H1 (cell line): Measurements from ENCODE around the gene FUNDC2. TPM values are rescaled to one million over a fixed set of nuclear protein-coding genes. Genes with fewer than 3 reads are reported as not detected.

Experiments
- CTCF ChIA-PET: fragments of 300-600 bp; sonication (Branson Sonifier 250); formaldehyde crosslinking; loops from one replicate; lab custom pipeline; 2021; ENCODE audit not compliant: partially characterized antibody; lab: Charles Lee
- POLR2A ChIA-PET: fragments of 300-600 bp; sonication (Branson Sonifier 250); formaldehyde crosslinking; loops from one replicate; lab custom pipeline; 2021; ENCODE audit warnings: inconsistent platforms; ENCODE audit not compliant: partially characterized antibody; lab: Charles Lee
- DNase-seq, 2 experiments: peaks; one replicate each; pipeline versions ENCODE4 v3.0.0 to v3.0.0-alpha.2; 2010 to 2022; ENCODE audit warnings: low spot score in 2 of 2, low read depth in 1 of 2, mixed read lengths in 1 of 2
- FAIRE-seq: peaks from 2 replicates; lab custom pipeline; 2011; peaks lifted over from hg19 to GRCh38; lab: Jason Lieb, UNC
- H2AFZ ChIP-seq: 2 replicates; pipeline ENCODE4 v1.8.1; 2012; ENCODE audit warnings: low read length, inconsistent platforms
- H2AK5ac ChIP-seq: 2 replicates; pipeline ENCODE4 v1.6.1; 2013; ENCODE audit warnings: low read depth, low read length
- H2BK120ac ChIP-seq: replicated peaks from 2 replicates; pipeline ENCODE3; 2013; ENCODE audit warnings: low read depth, low read length, inconsistent platforms
- H2BK12ac ChIP-seq: 2 replicates; pipeline ENCODE4 v1.6.1; 2013; ENCODE audit warnings: low read depth, low read length
- H2BK15ac ChIP-seq: 2 replicates; pipeline ENCODE4 v1.6.1; 2013; ENCODE audit warnings: low read length
- H2BK20ac ChIP-seq: 2 replicates; pipeline ENCODE4 v1.6.1; 2013; ENCODE audit warnings: low read length
- H2BK5ac ChIP-seq: 2 replicates; pipeline ENCODE4 v1.6.1; 2013; ENCODE audit warnings: low read depth, low read length
- H3K14ac ChIP-seq: 2 replicates; pipeline ENCODE4 v1.6.1; 2013; ENCODE audit warnings: inconsistent platforms; ENCODE audit not compliant: insufficient read length
- H3K18ac ChIP-seq: 2 replicates; pipeline ENCODE4 v1.6.1; 2013; ENCODE audit warnings: low read length; ENCODE audit errors: extremely low read depth
- H3K23ac ChIP-seq: 2 replicates; pipeline ENCODE4 v1.6.1; 2013; ENCODE audit warnings: inconsistent platforms; ENCODE audit not compliant: insufficient read length
- H3K23me2 ChIP-seq: 2 replicates; pipeline ENCODE4 v1.6.1; 2013; ENCODE audit warnings: low read depth, low read length
- H3K27ac ChIP-seq: 2 replicates; pipeline ENCODE4 v1.6.1; 2011; ENCODE audit warnings: low read depth, low read length, inconsistent platforms
- H3K27me3 ChIP-seq, 4 experiments: replicated peaks in 1 of 4; 1 replicate in 1 of 4; 2 replicates in 3 of 4; pipeline versions ENCODE4 v1.6.1 to v1.8.1; 2011 to 2013; ENCODE audit warnings: low read length in 3 of 4, mild to moderate bottlenecking in 3 of 4, inconsistent platforms in 2 of 4, mixed read lengths in 2 of 4, moderate library complexity in 1 of 4; ENCODE audit not compliant: control insufficient read depth in 3 of 4, insufficient read depth in 3 of 4; ENCODE audit errors: extremely low read depth in 1 of 4
- H3K36me3 ChIP-seq, 4 experiments: 2 replicates each; pipeline versions ENCODE4 v1.6.1 to v1.8.1; 2011 to 2013; ENCODE audit warnings: mild to moderate bottlenecking in 4 of 4, low read length in 3 of 4, moderate library complexity in 2 of 4, control low read depth in 1 of 4, inconsistent platforms in 1 of 4; ENCODE audit not compliant: insufficient read depth in 4 of 4, control insufficient read depth in 2 of 4
- H3K4ac ChIP-seq: replicated peaks from 2 replicates; pipeline ENCODE3; 2013; ENCODE audit warnings: low read length, low read depth, mixed read lengths, inconsistent platforms; ENCODE audit not compliant: insufficient read length
- H3K4me1 ChIP-seq, 4 experiments: replicated peaks in 1 of 4; 1 replicate in 1 of 4; 2 replicates in 3 of 4; pipeline versions ENCODE4 v1.6.1 to v1.8.1; 2011 to 2013; ENCODE audit warnings: low read length in 3 of 4, inconsistent platforms in 2 of 4, mixed read lengths in 1 of 4; ENCODE audit not compliant: insufficient read depth in 4 of 4, control insufficient read depth in 3 of 4
- H3K4me2 ChIP-seq, 2 experiments: 2 replicates each; pipeline versions ENCODE4 v1.6.1 to v1.8.1; 2011 to 2013; ENCODE audit warnings: low read depth in 2 of 2, low read length in 2 of 2, control low read depth in 1 of 2, inconsistent platforms in 1 of 2, mild to moderate bottlenecking in 1 of 2; ENCODE audit not compliant: insufficient read depth in 1 of 2
- H3K4me3 ChIP-seq, 4 experiments: fragments of 200-600, 300-600 bp in 1 of 4; sonication (generic), shearing (Covaris generic), sonication (Bioruptor Twin) in 1 of 4; 2 replicates each; pipeline versions ENCODE4 v1.5.1 to v1.8.1; 2011 to 2016; ENCODE audit warnings: low read length in 4 of 4, low read depth in 3 of 4, control low read depth in 2 of 4, inconsistent platforms in 2 of 4, mild to moderate bottlenecking in 2 of 4, mixed read lengths in 1 of 4, moderate library complexity in 1 of 4; ENCODE audit not compliant: insufficient read depth in 2 of 4; ENCODE audit errors: extremely low read depth in 1 of 4
- H3K56ac ChIP-seq: replicated peaks from 2 replicates; pipeline ENCODE3; 2013; ENCODE audit warnings: low read depth, mild to moderate bottlenecking, mixed read lengths, low read length, inconsistent platforms; ENCODE audit not compliant: insufficient read length
- H3K79me1 ChIP-seq: 2 replicates; pipeline ENCODE4 v1.6.1; 2013; ENCODE audit warnings: low read depth, low read length, control low read depth
- H3K79me2 ChIP-seq, 2 experiments: 2 replicates each; pipeline versions ENCODE4 v1.6.1 to v1.8.1; 2012 to 2013; ENCODE audit warnings: low read length in 2 of 2, mild to moderate bottlenecking in 2 of 2, inconsistent platforms in 1 of 2; ENCODE audit not compliant: insufficient read depth in 2 of 2, control insufficient read depth in 1 of 2
- H3K9ac ChIP-seq, 4 experiments: replicated peaks in 1 of 4; 1 replicate in 1 of 4; 2 replicates in 3 of 4; pipeline versions ENCODE4 v1.6.1 to v1.8.1; 2011 to 2013; ENCODE audit warnings: low read depth in 3 of 4, low read length in 3 of 4, control low read depth in 2 of 4, mild to moderate bottlenecking in 2 of 4, moderate library complexity in 2 of 4, inconsistent platforms in 1 of 4; ENCODE audit errors: extremely low read depth in 1 of 4
- H3K9me3 ChIP-seq, 2 experiments: 2 replicates each; pipeline versions ENCODE4 v1.6.1 to v1.8.1; 2012 to 2013; ENCODE audit warnings: mild to moderate bottlenecking in 2 of 2, moderate library complexity in 2 of 2, control low read depth in 1 of 2, inconsistent platforms in 1 of 2, low read depth in 1 of 2, low read length in 1 of 2, mixed read lengths in 1 of 2; ENCODE audit not compliant: insufficient read depth in 2 of 2
- H4K20me1 ChIP-seq, 2 experiments: replicated peaks in 1 of 2; 2 replicates each; pipeline versions ENCODE3 to v1.8.1; 2011 to 2013; ENCODE audit warnings: inconsistent platforms in 2 of 2, low read length in 2 of 2, mild to moderate bottlenecking in 1 of 2; ENCODE audit not compliant: insufficient read depth in 2 of 2, control insufficient read depth in 1 of 2
- H4K5ac ChIP-seq: 2 replicates; pipeline ENCODE4 v1.6.1; 2013; ENCODE audit warnings: low read length, low read depth, mixed read lengths, inconsistent platforms; ENCODE audit not compliant: insufficient read length
- H4K8ac ChIP-seq: 2 replicates; pipeline ENCODE4 v1.8.0; 2013; ENCODE audit warnings: mild to moderate bottlenecking, moderate library complexity, low read length, inconsistent platforms; ENCODE audit not compliant: insufficient read depth; ENCODE audit errors: extremely low read depth
- H4K91ac ChIP-seq: replicated peaks from 2 replicates; pipeline ENCODE3; 2013; ENCODE audit warnings: low read length, mixed read lengths, inconsistent platforms; ENCODE audit not compliant: insufficient read length
- CTCF ChIP-seq, 3 experiments: IDR thresholded peaks; 1 replicate in 2 of 3; 2 replicates in 1 of 3; pipeline versions ENCODE4 v1.5.1 to v1.6.1; 2011; ENCODE audit warnings: low read length in 3 of 3, mild to moderate bottlenecking in 3 of 3, inconsistent platforms in 2 of 3, low read depth in 1 of 3, moderate library complexity in 1 of 3; ENCODE audit not compliant: insufficient read depth in 1 of 3; ENCODE audit errors: control extremely low read depth in 1 of 3
- HDAC2 ChIP-seq, 2 experiments: fragments of 300-600 bp in 1 of 2; sonication (generic) in 1 of 2; IDR thresholded peaks; 2 replicates each; pipeline ENCODE4 v1.6.1; 2011 to 2012; ENCODE audit warnings: low read depth in 2 of 2, low read length in 2 of 2, mild to moderate bottlenecking in 2 of 2, moderate library complexity in 2 of 2, borderline replicate concordance in 1 of 2, inconsistent platforms in 1 of 2
- JUN ChIP-seq: IDR thresholded peaks from 2 replicates; pipeline ENCODE4 v1.6.1; 2011; ENCODE audit warnings: low read depth, mild to moderate bottlenecking, improper control_type of control experiment, low read length
- RAD21 ChIP-seq, 2 experiments: IDR thresholded peaks in 1 of 2; conservative IDR thresholded peaks in 1 of 2; 2 replicates each; pipeline ENCODE4 v1.6.1; 2011; ENCODE audit warnings: low read depth in 2 of 2, low read length in 2 of 2, improper control_type of control experiment in 1 of 2, inconsistent platforms in 1 of 2, mild to moderate bottlenecking in 1 of 2, moderate library complexity in 1 of 2
- YY1 ChIP-seq: IDR thresholded peaks from 2 replicates; pipeline ENCODE4 v1.6.1; 2011; ENCODE audit warnings: low read depth, mild to moderate bottlenecking, low read length
- WGBS, 2 experiments: shearing (Covaris generic) in 1 of 2; methylation state at CpG; one replicate each; pipeline versions ENCODE4 v1.1.6 to v1.1.7; 2013 to 2015; ENCODE audit warnings: low lambda C conversion rate in 2 of 2, mixed read lengths in 2 of 2, inconsistent platforms in 1 of 2, low coverage in 1 of 2, missing lambda C conversion rate in 1 of 2; ENCODE audit not compliant: insufficient replicate concordance in 2 of 2, insufficient coverage in 1 of 2, insufficient read length in 1 of 2; ENCODE audit errors: extremely low coverage in 1 of 2, missing lambda C conversion rate in 1 of 2; 5-methylcytosine and 5-hydroxymethylcytosine counted together
- polyA plus RNA-seq, 7 experiments: library from polyadenylated mRNA; depleted of rRNA in 3 of 7; stranded (reverse) in 5 of 7; unstranded in 2 of 7; fragments of >200 nt in 5 of 7; fragments of 200-250 nt in 2 of 7; gene quantifications; 1 replicate in 5 of 7; 2 replicates in 1 of 7; 4 replicates in 1 of 7; pipeline versions ENCODE4 v1.2.1 to v1.2.3, GENCODE V29; 2011 to 2013; ENCODE audit warnings: missing spikeins in 2 of 7, mixed read lengths in 2 of 7
- total RNA-seq: library from RNA; stranded (reverse); fragmentation: NEBNext Ultra II Directional; extraction: Animal tissue kit (Norgen Biotek cat#: 25700); gene quantifications from 2 replicates; pipeline ENCODE4 v1.2.1, GENCODE V29; 2021

FUNDC2 gene
- total and polyA plus RNA-seq, 2 of the 8 experiments (the other 6 are each of a cell fraction or from before 2014, with no cell fraction given) = 67.7 to 93.7 TPM

- peak; percentile 57 for FAIRE-seq
- CTCF ChIA-PET = interaction anchor here (0.6 to 1.6 kb wide), 7 partner anchors 11 to 64 kb away, joined by 3 to 4 read pairs (median 3); no protein-coding TSS in a partner anchor
- no peaks in the 10 kb centered on the region for H3K79me1 ChIP-seq
- no peaks in the 10 kb centered on the region for H3K27me3 ChIP-seq
- H3K18ac ChIP-seq = no peak overlapping the region
- H3K9me3 ChIP-seq = no peaks in the 10 kb centered on the region
- no peak overlapping the region for H4K8ac ChIP-seq
- TF ChIP-seq YY1 (0 out of 2 replicates have a peak, but pooled peaks have one; percentile 6), JUN (no peak), CTCF (IDR thresholded peaks at IDR 0.05; ENCODE audit: control extremely low read depth in 1 of 3, insufficient read depth in 1 of 3, low read depth in 1 of 3, low read length in 3 of 3) (peak; percentile 73 to 79 (median 76)), RAD21 (IDR thresholded peaks at IDR 0.05 in 1 of 2, conservative IDR thresholded peaks at IDR 0.05 in 1 of 2; ENCODE audit: low read depth in 2 of 2, low read length in 2 of 2) (peak; percentile 21 to 47; a peak in 3 of 4 replicates), HDAC2 (IDR thresholded peaks at IDR 0.05; ENCODE audit: borderline replicate concordance in 1 of 2, low read depth in 2 of 2, low read length in 2 of 2) (no peak)
- TF ChIP-seq, all 59 proteins: peak for 3
- Histone ChIP-seq H3K36me3 (no peaks in the 10 kb centered on the region), H2BK5ac (no peak overlapping the region), H4K20me1 (no peaks in the 10 kb centered on the region), H3K23ac (no peak overlapping the region), H4K5ac (no peak overlapping the region), H3K56ac (no peak overlapping the region), H2BK20ac (no peak overlapping the region), H3K14ac (no peak overlapping the region), H3K27ac (no peak overlapping the region), H3K9ac (no peak overlapping the region), H3K4ac (no peak overlapping the region), H3K79me2 (no peaks in the 10 kb centered on the region), H3K4me2 (no peak overlapping the region), H2AFZ (no peak overlapping the region), H4K91ac (no peak overlapping the region), H3K23me2 (no peaks in the 10 kb centered on the region), H3K4me1 (peaks cover 0 to 7% (median 2%) of the 10 kb centered on the region in 4 experiments; a peak in 2 of 7 replicates), H2BK120ac (no peak overlapping the region), H2AK5ac (no peak overlapping the region), H3K4me3 (no peak overlapping the region), H2BK12ac (no peak overlapping the region), H2BK15ac (no peak overlapping the region)
- 42% methylated on average over 9 of the region's 9 CpGs; no CpG with 5 or more reads in 1 of the 2 experiments for WGBS, 2 experiments
- POLR2A ChIA-PET = interaction anchor here (0.6 to 1.0 kb wide), 2 partner anchors 21 to 190 kb away, joined by 3 read pairs; no protein-coding TSS in a partner anchor
- DNase-seq = peak in 1 of 2 experiments; percentile 68
Observed at GRCh38 chrX:155048977-155049619, 22.5 kb downstream of the FUNDC2 start.
